SK-N-SH treated with all-trans-retinoic acid at 6 μM for 48 hours (cell line): ENCODE data around the gene SLC35A4.

Experiments used
- ARNTL ChIP-seq: fragments of 450-650 bp; formaldehyde crosslinking; IDR thresholded peaks from 2 replicates; pipeline ENCODE4 v1.5.0; 2020; ENCODE audit warnings: low read depth, mild to moderate bottlenecking, moderate library complexity, borderline replicate concordance
- CSRNP3 ChIP-seq: fragments of 250-450 bp; sonication (Bioruptor Pico); IDR thresholded peaks from 2 replicates; pipeline ENCODE4 v1.5.1; 2021; ENCODE audit warnings: mild to moderate bottlenecking, moderate library complexity
- POU6F1 ChIP-seq: fragments of 250-450 bp; sonication (Bioruptor Pico); IDR thresholded peaks from 2 replicates; pipeline ENCODE4 v1.8.0; 2021; ENCODE audit warnings: low read depth, mild to moderate bottlenecking, moderate library complexity, borderline replicate concordance
- RARB ChIP-seq: fragments of 250-450 bp; sonication (Bioruptor Pico); IDR thresholded peaks from 2 replicates; pipeline ENCODE4 v1.8.0; 2021; ENCODE audit warnings: mild to moderate bottlenecking, moderate library complexity
- SNAI2 ChIP-seq: fragments of 250-450 bp; sonication (Bioruptor Pico); IDR thresholded peaks from 2 replicates; pipeline ENCODE4 v1.5.0; 2020; ENCODE audit warnings: mild to moderate bottlenecking, moderate library complexity
- TCF4 ChIP-seq: fragments of 250-450 bp; sonication (Bioruptor Pico); IDR thresholded peaks from 2 replicates; pipeline ENCODE4 v1.8.0; 2021; ENCODE audit warnings: mild to moderate bottlenecking, moderate library complexity, borderline replicate concordance
- ZC3H10 ChIP-seq: fragments of 250-450 bp; sonication (Bioruptor Pico); IDR thresholded peaks from 2 replicates; pipeline ENCODE4 v1.5.1; 2021; ENCODE audit warnings: mild to moderate bottlenecking, moderate library complexity
- ZNF8 ChIP-seq: fragments of 450-650 bp; formaldehyde crosslinking; IDR thresholded peaks from 2 replicates; pipeline ENCODE4 v1.5.0; 2020; ENCODE audit warnings: mild to moderate bottlenecking, moderate library complexity
- TF ChIP-seq, protein P1 (sequence below): fragments of 250-450 bp; sonication (Bioruptor Pico); IDR thresholded peaks from 2 replicates; pipeline ENCODE4 v1.8.0; 2020; ENCODE audit warnings: mild to moderate bottlenecking, moderate library complexity, borderline replicate concordance

GRCh38 chr5:140544986-140545385 is 19.6 kb upstream of the SLC35A4 start:
- TF ChIP-seq ZC3H10 (CRISPR knock-in tag) (no peak), POU6F1 (CRISPR knock-in tag) (no peak), CSRNP3 (no peak), RARB (CRISPR knock-in tag) (no peak), SNAI2 (CRISPR knock-in tag) (no peak), ZNF8 (CRISPR knock-in tag) (no peak), TCF4 (CRISPR knock-in tag) (no peak), ARNTL (CRISPR knock-in tag) (no peak)
- TF ChIP-seq, protein P1, sequence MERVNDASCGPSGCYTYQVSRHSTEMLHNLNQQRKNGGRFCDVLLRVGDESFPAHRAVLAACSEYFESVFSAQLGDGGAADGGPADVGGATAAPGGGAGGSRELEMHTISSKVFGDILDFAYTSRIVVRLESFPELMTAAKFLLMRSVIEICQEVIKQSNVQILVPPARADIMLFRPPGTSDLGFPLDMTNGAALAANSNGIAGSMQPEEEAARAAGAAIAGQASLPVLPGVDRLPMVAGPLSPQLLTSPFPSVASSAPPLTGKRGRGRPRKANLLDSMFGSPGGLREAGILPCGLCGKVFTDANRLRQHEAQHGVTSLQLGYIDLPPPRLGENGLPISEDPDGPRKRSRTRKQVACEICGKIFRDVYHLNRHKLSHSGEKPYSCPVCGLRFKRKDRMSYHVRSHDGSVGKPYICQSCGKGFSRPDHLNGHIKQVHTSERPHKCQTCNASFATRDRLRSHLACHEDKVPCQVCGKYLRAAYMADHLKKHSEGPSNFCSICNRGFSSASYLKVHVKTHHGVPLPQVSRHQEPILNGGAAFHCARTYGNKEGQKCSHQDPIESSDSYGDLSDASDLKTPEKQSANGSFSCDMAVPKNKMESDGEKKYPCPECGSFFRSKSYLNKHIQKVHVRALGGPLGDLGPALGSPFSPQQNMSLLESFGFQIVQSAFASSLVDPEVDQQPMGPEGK (CRISPR knock-in tag): no peak
